Upper lobe of left lung (tissue), 4 donors: ENCODE results near the gene TSPAN33.

ENCODE experiments used
- CTCF ChIP-seq, 6 experiments: fragments of 450-650 bp in 4 of 6; fragments of 200-600 bp in 2 of 6; sonication (generic) in 2 of 6; IDR thresholded peaks; one replicate each; pipeline ENCODE4 v1.5.1; 2016 to 2019; ENCODE audit warnings: antibody characterized with exemption in 6 of 6
- EP300 ChIP-seq, 4 donors: sonication (generic); formaldehyde crosslinking; IDR thresholded peaks; one replicate each; pipeline ENCODE4 v1.5.1; 2017; ENCODE audit warnings: antibody characterized with exemption in 4 of 4, control low read depth in 2 of 4
- POLR2A ChIP-seq, 4 donors: fragments of 450-650 bp; IDR thresholded peaks; one replicate each; pipeline ENCODE4 v1.5.1; 2016 to 2017; ENCODE audit warnings: antibody characterized with exemption in 4 of 4, mild to moderate bottlenecking in 2 of 4
- POLR2AphosphoS5 ChIP-seq, 2 donors: sonication (generic); formaldehyde crosslinking; IDR thresholded peaks; one replicate each; pipeline ENCODE4 v1.5.1; 2017; ENCODE audit warnings: antibody characterized with exemption in 2 of 2

- TF ChIP-seq POLR2AphosphoS5 (IDR thresholded peaks at IDR 0.05) (no peak), CTCF (IDR thresholded peaks at IDR 0.05) (no peak), POLR2A (IDR thresholded peaks at IDR 0.05) (no peak), EP300 (IDR thresholded peaks at IDR 0.05) (no peak)
Observed at GRCh38 chr7:129203050-129203741, 58.7 kb downstream of the TSPAN33 start.
